AG04449 (cell line): ENCODE measurements around the gene ALG9.

Experiments used
- CTCF ChIA-PET: fragments of 350-600 bp; formaldehyde crosslinking; extraction: SDS; loops from one replicate; lab custom pipeline; 2021; ENCODE audit warnings: antibody characterized with exemption; lab: Yijun Ruan, JAX
- POLR2A ChIA-PET: fragments of 400-600, 350-600 bp; formaldehyde crosslinking; extraction: SDS; loops from one replicate; lab custom pipeline; 2020; ENCODE audit warnings: antibody characterized with exemption, inconsistent platforms; lab: Yijun Ruan, JAX
- DNase-seq: peaks from one replicate; pipeline ENCODE4 v3.0.0-alpha.2; 2010; ENCODE audit warnings: low read depth, low spot score
- H3K4me3 ChIP-seq: 2 replicates; pipeline ENCODE4 v1.5.1; 2011; ENCODE audit warnings: low read depth, mild to moderate bottlenecking, control low read depth, low read length
- CTCF ChIP-seq: IDR thresholded peaks from one replicate; pipeline ENCODE4 v1.5.1; 2011; ENCODE audit warnings: mild to moderate bottlenecking, moderate library complexity, low read length, control low read depth, inconsistent platforms; ENCODE audit not compliant: insufficient read depth; ENCODE audit errors: missing control alignments

Gene ALG9

GRCh38 chr11:111736621-111737443, 134.5 kb downstream of the ALG9 start:
- TF ChIP-seq CTCF: no peak
- no peak overlapping the region for H3K4me3 ChIP-seq
- no peak for DNase-seq
- ChIA-PET POLR2A (no interaction called here), CTCF (interaction anchor here (1.0 to 1.1 kb wide), 2 partner anchors 131 to 132 kb away, joined by 3 read pairs; no protein-coding TSS in a partner anchor)
